HL-60 (cell line): ENCODE data around the gene EPB41L2.

Source experiments
- CTCF ChIP-seq: IDR thresholded peaks from one replicate; pipeline ENCODE4 v1.5.1; 2011; ENCODE audit warnings: low read length, control low read depth, inconsistent platforms; ENCODE audit not compliant: insufficient read depth
- GABPA ChIP-seq: IDR thresholded peaks from 2 replicates; pipeline ENCODE4 v1.6.1; 2012; ENCODE audit warnings: low read depth
- POLR2AphosphoS5 ChIP-seq: IDR thresholded peaks from 2 replicates; pipeline ENCODE4 v1.6.1; 2012; ENCODE audit warnings: low read depth
- TF ChIP-seq, protein P1 (sequence below): IDR thresholded peaks from 2 replicates; pipeline ENCODE4 v1.6.1; 2012; ENCODE audit warnings: low read depth; ENCODE audit not compliant: insufficient replicate concordance

DNA sequence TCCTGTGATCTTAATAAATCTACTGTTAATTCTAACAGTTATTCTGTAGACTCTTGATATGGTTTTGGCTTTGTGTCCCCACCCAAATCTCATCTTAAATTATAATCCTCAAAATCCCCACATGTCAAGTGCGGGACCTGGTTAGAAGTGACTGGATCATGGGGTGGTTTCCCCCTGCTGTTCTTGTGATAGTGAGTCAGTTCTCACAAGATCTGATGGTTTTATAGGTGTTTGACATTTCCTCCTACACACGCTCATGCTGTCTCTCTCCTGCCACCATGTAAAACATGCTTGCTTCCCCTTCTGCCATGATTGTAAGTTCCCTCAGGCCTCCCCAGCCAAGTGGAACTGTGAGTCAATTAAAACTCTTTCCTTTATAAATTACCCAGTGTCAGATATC, 10.5 kb upstream of the EPB41L2 start:
- no peak for TF ChIP-seq CTCF
- TF ChIP-seq GABPA: no peak
- TF ChIP-seq, protein P1, sequence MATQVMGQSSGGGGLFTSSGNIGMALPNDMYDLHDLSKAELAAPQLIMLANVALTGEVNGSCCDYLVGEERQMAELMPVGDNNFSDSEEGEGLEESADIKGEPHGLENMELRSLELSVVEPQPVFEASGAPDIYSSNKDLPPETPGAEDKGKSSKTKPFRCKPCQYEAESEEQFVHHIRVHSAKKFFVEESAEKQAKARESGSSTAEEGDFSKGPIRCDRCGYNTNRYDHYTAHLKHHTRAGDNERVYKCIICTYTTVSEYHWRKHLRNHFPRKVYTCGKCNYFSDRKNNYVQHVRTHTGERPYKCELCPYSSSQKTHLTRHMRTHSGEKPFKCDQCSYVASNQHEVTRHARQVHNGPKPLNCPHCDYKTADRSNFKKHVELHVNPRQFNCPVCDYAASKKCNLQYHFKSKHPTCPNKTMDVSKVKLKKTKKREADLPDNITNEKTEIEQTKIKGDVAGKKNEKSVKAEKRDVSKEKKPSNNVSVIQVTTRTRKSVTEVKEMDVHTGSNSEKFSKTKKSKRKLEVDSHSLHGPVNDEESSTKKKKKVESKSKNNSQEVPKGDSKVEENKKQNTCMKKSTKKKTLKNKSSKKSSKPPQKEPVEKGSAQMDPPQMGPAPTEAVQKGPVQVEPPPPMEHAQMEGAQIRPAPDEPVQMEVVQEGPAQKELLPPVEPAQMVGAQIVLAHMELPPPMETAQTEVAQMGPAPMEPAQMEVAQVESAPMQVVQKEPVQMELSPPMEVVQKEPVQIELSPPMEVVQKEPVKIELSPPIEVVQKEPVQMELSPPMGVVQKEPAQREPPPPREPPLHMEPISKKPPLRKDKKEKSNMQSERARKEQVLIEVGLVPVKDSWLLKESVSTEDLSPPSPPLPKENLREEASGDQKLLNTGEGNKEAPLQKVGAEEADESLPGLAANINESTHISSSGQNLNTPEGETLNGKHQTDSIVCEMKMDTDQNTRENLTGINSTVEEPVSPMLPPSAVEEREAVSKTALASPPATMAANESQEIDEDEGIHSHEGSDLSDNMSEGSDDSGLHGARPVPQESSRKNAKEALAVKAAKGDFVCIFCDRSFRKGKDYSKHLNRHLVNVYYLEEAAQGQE: no peak
- no peak for TF ChIP-seq POLR2AphosphoS5
